ENCODE results near the gene BCL7C.
A peak's percentile ranks its signal among the peaks of the same experiment; 100 is the strongest.

The BCL7C gene

GRCh38 chr16:30910427-30911029, 16.7 kb upstream of the BCL7C start:
- Histone ChIP-seq H3K9me2 (replicated peaks; ENCODE audit: control insufficient read depth, low read length) (no peaks in the 10 kb centered on the region), H3F3A (ENCODE audit: control insufficient read depth, insufficient read depth) (peaks cover under 1% of the 10 kb centered on the region), H3K4me1 (ENCODE audit: control insufficient read depth, low read length) (no peaks in the 10 kb centered on the region; the same call in 1 of the 2 replicates), H3K9me3 (ENCODE audit: control insufficient read depth, insufficient read depth, low read length) (no peaks in the 10 kb centered on the region), H3K4me2 (ENCODE audit: low read length) (no peak overlapping the region), H3K79me2 (ENCODE audit: control insufficient read depth, low read length) (no peaks in the 10 kb centered on the region), H3K4me3 (ENCODE audit: low read length) (no peak overlapping the region), H3K36me3 (ENCODE audit: control insufficient read depth, low read length) (no peaks in the 10 kb centered on the region), H3K27me3 (ENCODE audit: control insufficient read depth, low read length) (no peaks in the 10 kb centered on the region), H4K20me1 (ENCODE audit: control insufficient read depth, insufficient read depth, low read depth, low read length) (no peaks in the 10 kb centered on the region), H3K27ac (ENCODE audit: low read depth, low read length) (no peak overlapping the region)
- TF ChIP-seq EZH2phosphoT487 (IDR thresholded peaks at IDR 0.05; ENCODE audit: borderline replicate concordance, low read length), result no peak
- TF ChIP-seq CTCF (IDR thresholded peaks at IDR 0.05; ENCODE audit: low read depth, low read length, poor library complexity, severe bottlenecking), result no peak

- no peak overlapping the region for H3K4me2 ChIP-seq (ENCODE audit: low read length)
- H3K4me3 ChIP-seq (ENCODE audit: low read length), result no peak overlapping the region
- no peaks in the 10 kb centered on the region for H3K79me2 ChIP-seq (ENCODE audit: control insufficient read depth, low read length)
- H3K4me1 ChIP-seq (ENCODE audit: control insufficient read depth, low read length), result peaks cover 29% of the 10 kb centered on the region
- H3K27me3 ChIP-seq (ENCODE audit: control insufficient read depth, low read length), result no peaks in the 10 kb centered on the region
- H3K36me3 ChIP-seq (ENCODE audit: control insufficient read depth, low read length), result no peaks in the 10 kb centered on the region
- no peaks in the 10 kb centered on the region for H4K20me1 ChIP-seq (ENCODE audit: control insufficient read depth, insufficient read depth, low read depth, low read length)
- H3K9me3 ChIP-seq (ENCODE audit: control insufficient read depth, insufficient read depth, low read length), result peaks cover 5% of the 10 kb centered on the region; the same call in 1 of the 2 replicates
- TF ChIP-seq CTCF (IDR thresholded peaks at IDR 0.05; ENCODE audit: low read depth, low read length, poor library complexity, severe bottlenecking), result no peak
- TF ChIP-seq EZH2phosphoT487 (IDR thresholded peaks at IDR 0.05; ENCODE audit: borderline replicate concordance, low read length), result no peak
- peaks cover 24% of the 10 kb centered on the region for H3F3A ChIP-seq (ENCODE audit: control insufficient read depth, insufficient read depth)
- H3K9me2 ChIP-seq (replicated peaks; ENCODE audit: control insufficient read depth, low read length), result no peaks in the 10 kb centered on the region
- H3K27ac ChIP-seq (ENCODE audit: low read depth, low read length), result no peak overlapping the region
Observed at GRCh38 chr16:30907064-30907463, 13.2 kb upstream of the BCL7C start.

GRCh38 chr16:30904114-30904780, 10.4 kb upstream of the BCL7C start:
- Histone ChIP-seq H3F3A (ENCODE audit: control insufficient read depth, insufficient read depth) (peaks cover 36% of the 10 kb centered on the region), H3K4me3 (ENCODE audit: low read length) (peak overlapping the region; percentile 57), H3K36me3 (ENCODE audit: control insufficient read depth, low read length) (no peaks in the 10 kb centered on the region), H3K27me3 (ENCODE audit: control insufficient read depth, low read length) (no peaks in the 10 kb centered on the region), H3K4me2 (ENCODE audit: low read length) (peak overlapping the region; percentile 67), H3K4me1 (ENCODE audit: control insufficient read depth, low read length) (peaks cover 39% of the 10 kb centered on the region), H3K27ac (ENCODE audit: low read depth, low read length) (peak overlapping the region; percentile 90), H4K20me1 (ENCODE audit: control insufficient read depth, insufficient read depth, low read depth, low read length) (no peaks in the 10 kb centered on the region), H3K79me2 (ENCODE audit: control insufficient read depth, low read length) (no peaks in the 10 kb centered on the region), H3K9me3 (ENCODE audit: control insufficient read depth, insufficient read depth, low read length) (peaks cover 5% of the 10 kb centered on the region; the same call in 1 of the 2 replicates), H3K9me2 (replicated peaks; ENCODE audit: control insufficient read depth, low read length) (no peaks in the 10 kb centered on the region)
- TF ChIP-seq CTCF (IDR thresholded peaks at IDR 0.05; ENCODE audit: low read depth, low read length, poor library complexity, severe bottlenecking), result no peak
- TF ChIP-seq EZH2phosphoT487 (IDR thresholded peaks at IDR 0.05; ENCODE audit: borderline replicate concordance, low read length), result no peak
